HG02678 (cell line): Measurements from ENCODE around the gene MAP4.
"Not testable (repeated sequence)": the region's sequence is repeated elsewhere in the genome, so short reads cannot be mapped to it uniquely, and the experiment has no call there.

Experiments
- ATAC-seq: cut with Tn5 transposase; IDR thresholded peaks from one replicate; pipeline ENCODE4 v1.9.1; 2021; ENCODE audit warnings: mild to moderate bottlenecking, moderate library complexity; ENCODE audit not compliant: unreplicated experiment

Gene MAP4

DNA sequence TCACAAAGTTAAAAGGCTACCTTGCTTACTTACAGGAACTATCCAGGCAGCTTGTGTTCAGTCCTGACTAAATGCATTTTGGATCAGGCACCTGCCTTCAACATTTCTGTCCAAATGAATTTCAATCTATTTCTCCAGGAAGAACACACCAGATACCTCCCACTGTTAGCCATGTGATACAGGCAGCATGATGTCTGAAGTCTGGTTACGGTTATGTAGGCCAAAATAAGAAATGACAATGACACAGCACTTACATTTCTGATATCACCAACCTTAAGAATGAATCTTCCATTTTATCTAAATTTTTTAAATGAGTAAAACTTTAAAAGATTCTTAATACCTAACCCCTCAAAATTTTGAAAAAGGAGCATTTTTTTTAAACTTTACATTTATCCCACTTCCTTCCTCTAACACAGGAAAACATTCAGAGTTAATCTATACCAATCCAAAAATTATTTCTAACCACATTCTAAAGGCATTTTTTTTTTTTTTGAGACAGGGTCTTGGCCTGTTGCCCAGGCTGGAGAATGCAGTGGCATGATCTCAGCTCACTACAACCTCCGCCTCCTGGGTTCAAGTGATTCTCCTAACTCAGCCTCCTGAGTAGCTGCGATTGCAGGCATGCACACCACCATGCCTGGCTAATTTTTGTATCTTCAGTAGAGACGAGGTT lies at the start of gene MAP4:
MAP4 (minus strand) TSS at position 116 of the 673 bp plus-strand sequence. CDS start 17,556 bp downstream, outside the sequence.
- no peak for ATAC-seq

GRCh38 chr3:48065035-48065434 lies 48.8 kb upstream of the MAP4 start:
- no peak for ATAC-seq

DNA sequence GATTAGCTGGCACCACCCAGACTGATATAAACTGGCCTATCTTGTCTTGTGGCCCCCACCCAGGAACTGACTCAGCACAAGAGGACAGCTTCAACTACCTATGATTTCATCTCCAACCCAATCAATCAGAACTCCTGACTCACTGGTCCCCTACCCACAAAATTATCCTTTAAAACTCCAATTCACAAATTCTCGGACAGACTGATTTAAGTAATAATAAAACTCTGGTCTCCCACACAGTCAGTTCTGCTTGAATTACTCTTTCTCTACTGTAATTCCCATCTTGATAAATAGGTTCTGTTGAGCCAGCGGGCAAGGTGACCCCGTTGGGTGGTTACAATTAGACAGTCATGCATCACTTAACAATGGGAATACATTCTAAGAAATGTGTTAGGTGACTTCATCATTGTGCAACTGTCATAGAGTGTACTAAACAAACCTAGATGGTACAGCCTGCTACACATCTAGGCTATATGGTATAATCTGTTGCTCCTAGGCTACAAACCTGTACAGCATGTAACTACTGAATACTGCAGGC lies 48.1 kb upstream of the MAP4 start:
- no peak for ATAC-seq

DNA sequence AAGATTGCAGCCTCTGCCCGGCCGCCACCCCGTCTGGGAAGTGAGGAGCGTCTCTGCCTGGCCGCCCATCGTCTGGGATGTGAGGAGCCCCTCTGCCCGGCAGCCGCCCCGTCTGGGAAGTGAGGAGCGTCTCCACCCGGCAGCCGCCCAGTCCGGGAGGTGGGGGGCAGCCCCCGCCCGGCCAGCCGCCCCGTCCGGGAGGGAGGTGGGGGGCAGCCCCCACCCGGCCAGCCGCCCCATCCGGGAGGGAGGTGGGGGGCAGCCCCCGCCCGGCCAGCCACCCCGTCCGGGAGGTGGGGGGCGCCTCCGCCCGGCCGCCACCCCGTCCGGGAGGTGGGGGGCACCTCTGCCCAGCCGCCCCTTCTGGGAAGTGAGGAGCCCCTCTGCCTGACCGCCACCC lies 45.4 kb upstream of the MAP4 start:
- not testable (repeated sequence) for ATAC-seq

- ATAC-seq = no peak
Measured at GRCh38 chr3:48058091-48058490, 41.9 kb upstream of the MAP4 start.

- ATAC-seq = no peak
Measured at GRCh38 chr3:48057521-48057920, 41.3 kb upstream of the MAP4 start.

GRCh38 chr3:48047841-48048464 lies 31.7 kb upstream of the MAP4 start:
- ATAC-seq = no peak

DNA sequence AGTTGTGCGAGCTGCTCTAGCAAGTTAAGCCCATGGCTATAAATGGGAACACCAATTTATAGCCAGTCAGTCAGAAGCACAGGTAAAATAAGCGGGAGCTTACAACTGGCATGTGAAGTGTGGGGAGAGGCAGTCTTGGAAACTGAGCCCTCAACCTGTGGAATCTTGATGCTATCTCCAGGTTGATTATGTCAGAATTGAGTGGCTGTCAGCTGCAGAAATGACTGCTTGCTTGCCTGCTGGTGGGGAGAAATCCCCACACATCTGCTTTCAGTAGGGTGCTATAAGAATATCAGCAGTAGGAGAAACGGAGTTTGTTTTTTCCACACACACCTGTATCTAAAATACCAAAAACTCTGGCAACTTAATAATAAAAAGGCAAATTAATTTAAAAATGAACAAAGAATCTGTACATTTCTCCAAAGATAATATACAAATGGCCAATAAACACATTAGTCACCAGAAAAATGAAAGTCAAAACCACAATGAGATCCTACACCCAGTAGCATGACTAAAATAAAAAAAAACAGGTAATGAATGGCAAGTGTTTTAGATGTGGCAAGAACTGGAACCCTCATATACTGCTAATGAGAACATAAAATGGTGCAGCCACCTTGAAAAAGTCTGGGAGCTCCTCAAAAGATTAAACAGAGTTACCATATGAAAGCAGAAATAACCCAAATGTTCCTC lies 26.0 kb upstream of the MAP4 start:
- no peak for ATAC-seq

DNA sequence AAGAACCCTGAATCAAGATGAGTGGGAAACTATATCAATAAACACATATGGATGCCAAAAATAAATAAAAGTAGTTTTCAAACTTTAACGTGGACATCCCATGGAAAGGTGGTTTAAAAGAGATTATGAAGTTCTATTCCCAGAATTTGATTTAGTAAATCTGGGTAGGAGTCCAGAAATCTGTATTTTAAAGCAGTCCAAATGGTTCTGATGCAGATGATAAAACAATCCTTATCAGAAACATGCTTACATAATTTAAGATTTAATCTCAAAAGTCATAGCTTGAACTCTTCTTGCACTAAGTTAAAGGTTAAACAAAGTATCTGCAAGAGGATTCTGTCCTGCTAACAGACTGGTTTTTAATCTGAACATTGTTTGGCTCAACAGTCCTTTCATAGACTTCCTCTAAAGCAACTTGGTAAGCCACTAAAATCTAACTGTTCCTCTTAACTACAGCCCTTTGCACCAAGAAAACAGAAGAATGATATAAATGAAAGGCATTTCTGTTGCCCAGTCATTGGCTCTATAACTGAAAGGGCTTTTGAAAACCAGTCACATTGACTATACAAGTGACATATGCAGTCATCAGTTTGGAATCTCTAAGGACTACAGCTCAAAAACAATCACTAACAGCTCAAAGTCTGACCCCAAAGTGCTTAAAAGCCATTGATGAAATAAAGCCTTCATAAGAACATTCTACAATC lies 23.4 kb upstream of the MAP4 start:
- no peak for ATAC-seq

DNA sequence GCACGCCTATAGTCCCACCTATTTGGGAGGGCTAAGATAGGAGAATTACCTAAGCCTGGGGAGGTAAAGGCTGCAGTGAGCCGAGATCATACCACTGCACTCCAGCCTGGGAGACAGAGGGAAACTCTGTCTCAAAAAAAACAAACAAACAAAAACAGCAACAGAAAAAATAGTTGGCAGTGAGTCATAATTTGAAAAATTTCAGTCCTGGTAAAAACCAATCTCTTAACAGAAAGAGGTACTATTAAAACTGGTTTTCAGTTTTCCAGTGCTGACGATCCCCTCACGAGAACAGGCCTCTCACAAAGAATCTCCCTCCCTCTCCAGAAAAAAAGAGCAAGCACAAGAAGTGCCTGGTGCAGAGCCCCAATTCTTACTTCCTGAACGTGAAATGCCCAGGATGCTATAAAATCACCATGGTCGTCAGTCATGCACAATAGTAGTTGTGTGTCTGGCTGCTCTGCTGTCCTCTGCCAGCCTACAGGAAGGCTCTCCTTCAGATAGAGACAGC lies 22.8 kb upstream of the MAP4 start:
- ATAC-seq = no peak

- no peak for ATAC-seq
Measured at GRCh38 chr3:48034000-48034516, 17.8 kb upstream of the MAP4 start.

GRCh38 chr3:48030188-48030587 lies 14.0 kb upstream of the MAP4 start:
- no peak for ATAC-seq

DNA sequence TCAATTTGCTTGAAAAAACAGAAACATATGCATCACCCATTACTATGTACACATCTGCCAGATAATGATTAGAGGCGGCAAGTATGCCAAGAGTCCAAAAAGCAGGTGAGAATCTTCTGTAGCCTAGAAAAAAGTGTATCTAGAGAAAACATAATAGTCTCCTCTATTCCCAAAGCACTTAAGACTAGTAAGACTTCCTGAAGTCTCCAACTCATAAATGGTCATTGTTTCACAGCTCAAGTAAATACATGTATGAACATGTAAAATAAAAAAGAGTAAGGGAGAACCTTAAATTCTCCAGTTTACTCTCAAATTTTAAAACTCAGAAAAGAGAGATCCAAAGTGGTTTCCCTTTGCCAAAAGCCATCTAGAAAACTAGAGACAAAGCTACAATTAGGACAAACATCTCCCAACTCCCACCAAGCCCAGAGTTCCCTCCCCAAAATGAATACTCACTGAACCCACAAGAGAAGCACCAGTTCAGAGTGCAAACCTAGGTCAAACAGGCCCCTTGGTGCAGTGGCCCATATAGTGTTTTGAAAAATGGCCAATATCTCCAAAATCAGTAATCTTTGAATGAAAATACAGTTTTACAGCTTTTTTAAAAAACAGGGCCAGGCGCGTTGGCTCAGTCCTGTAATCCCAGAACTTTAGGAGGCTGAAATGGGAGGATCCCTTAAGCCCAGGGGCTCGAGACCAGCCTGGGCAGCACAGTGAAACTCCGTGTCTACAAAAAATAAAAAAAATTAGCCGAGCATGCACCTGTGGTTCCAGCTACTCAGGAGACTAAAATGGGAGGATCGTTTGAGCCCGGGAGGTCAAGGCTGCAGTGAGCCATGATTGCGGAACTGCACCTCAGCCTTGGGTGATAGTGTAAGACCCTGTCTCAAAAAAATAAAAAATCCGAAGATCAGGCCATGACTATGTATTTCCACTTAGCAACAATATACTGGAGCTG lies 11.0 kb upstream of the MAP4 start:
- no peak for ATAC-seq

GRCh38 chr3:48026098-48026497 lies 9.9 kb upstream of the MAP4 start:
- ATAC-seq = no peak

DNA sequence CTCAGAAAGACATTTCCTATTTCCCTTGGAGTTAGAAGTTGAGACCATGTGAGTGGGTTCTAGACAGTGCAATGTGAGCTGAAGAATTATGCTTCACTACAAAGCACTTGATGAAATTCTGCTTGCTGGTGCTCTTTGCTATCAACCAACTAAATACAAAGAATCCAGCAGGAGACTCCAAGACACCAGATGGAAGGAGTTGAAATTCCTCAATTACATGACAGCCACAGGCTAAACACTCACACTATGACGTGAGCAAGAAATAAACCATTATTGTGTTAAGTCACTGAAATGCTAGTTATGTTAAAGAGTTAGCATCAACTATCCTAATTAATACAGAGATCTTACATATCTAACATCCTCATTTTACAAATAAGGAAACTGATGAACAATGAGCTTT lies 8.2 kb upstream of the MAP4 start:
- ATAC-seq = no peak

- ATAC-seq = no peak
Measured at GRCh38 chr3:48023377-48023776, 7.2 kb upstream of the MAP4 start.

DNA sequence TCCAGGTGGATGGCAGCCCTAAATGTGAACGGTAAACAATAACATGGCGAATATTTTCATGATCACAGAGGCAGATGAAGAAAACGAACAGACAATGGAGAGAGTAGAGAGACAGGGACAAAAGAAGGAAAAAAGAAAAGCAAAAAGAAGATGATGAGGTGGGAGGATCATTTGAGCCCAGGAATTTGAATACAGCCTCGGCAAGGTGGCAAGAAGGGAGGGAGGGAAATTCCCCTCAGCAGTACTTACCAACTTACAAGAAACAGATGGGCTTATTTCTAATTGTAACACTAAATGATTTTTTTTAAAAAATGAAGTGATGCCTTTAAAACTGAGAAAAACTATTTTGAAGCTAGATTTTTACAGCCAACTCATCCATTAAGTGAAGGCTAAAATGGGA lies 6.0 kb upstream of the MAP4 start:
- no peak for ATAC-seq

- no peak for ATAC-seq
Measured at GRCh38 chr3:48018841-48019240, 2.6 kb upstream of the MAP4 start.

GRCh38 chr3:48015431-48016180 lies 610 bp downstream of the MAP4 start:
- no peak for ATAC-seq
